ENCODE data around the gene DLG2.

The DLG2 gene

DNA sequence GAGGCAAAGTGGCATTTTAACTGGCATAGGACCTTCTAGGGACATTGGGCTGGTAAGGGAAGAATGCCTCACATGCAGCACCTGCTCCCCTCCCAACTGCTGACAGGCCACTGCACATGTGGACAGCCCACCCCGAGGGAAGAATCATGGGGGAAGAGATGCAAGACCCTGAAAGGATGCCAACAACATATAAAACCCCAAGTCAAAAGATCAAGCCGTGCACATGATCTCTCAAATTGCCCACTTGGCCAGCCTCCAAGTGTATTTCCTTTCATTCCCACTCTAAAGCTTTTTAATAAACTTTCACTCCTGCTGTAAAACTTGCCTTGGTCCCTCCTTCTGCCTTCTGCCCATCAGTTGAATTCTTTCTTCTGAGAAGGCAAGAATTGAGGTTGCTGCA is 1393.1 kb downstream of the DLG2 start:
- no peak overlapping the region for H4K8ac ChIP-seq (ENCODE audit: low read length)
- no peak overlapping the region for H3K4ac ChIP-seq (ENCODE audit: low read depth in 1 of 2, low read length in 2 of 2)
- H2BK12ac ChIP-seq (ENCODE audit: low read length in 2 of 2), result no peak overlapping the region
- no peaks in the 10 kb centered on the region for H3K9me3 ChIP-seq (ENCODE audit: control insufficient read depth, low read length)
- no peak overlapping the region for H3K4me2 ChIP-seq (ENCODE audit: low read length, poor library complexity, severe bottlenecking)
- no peaks in the 10 kb centered on the region for H3K79me1 ChIP-seq (replicated peaks; ENCODE audit: low read length, poor library complexity, severe bottlenecking)
- 71% methylated on average over 2 of the region's 2 CpGs for WGBS
- no peak overlapping the region for H3K9ac ChIP-seq (ENCODE audit: low read length)
- H2AK5ac ChIP-seq (ENCODE audit: low read length, severe bottlenecking), result no peak overlapping the region
- H3K23ac ChIP-seq (ENCODE audit: low read length in 2 of 2), result no peak overlapping the region
- no peaks in the 10 kb centered on the region for H3K4me1 ChIP-seq (ENCODE audit: control insufficient read depth, insufficient read depth, low read depth, low read length)
- H3K4me3 ChIP-seq (ENCODE audit: insufficient read depth in 1 of 2, low read depth in 1 of 2, low read length in 2 of 2), result no peak overlapping the region
- no peak overlapping the region for H2BK120ac ChIP-seq (ENCODE audit: low read depth, low read length)
- H2BK15ac ChIP-seq (ENCODE audit: low read depth, poor library complexity, severe bottlenecking), result no peak overlapping the region
- no peaks in the 10 kb centered on the region for H3K27me3 ChIP-seq (ENCODE audit: control insufficient read depth in 1 of 2, insufficient read depth in 1 of 2, low read length in 2 of 2)
- no peak overlapping the region for H2BK5ac ChIP-seq (ENCODE audit: low read depth, low read length, poor library complexity, severe bottlenecking)
- H3K18ac ChIP-seq (ENCODE audit: low read depth in 1 of 2, low read length in 2 of 2), result no peak overlapping the region
- H3K27ac ChIP-seq (ENCODE audit: low read length, poor library complexity, severe bottlenecking), result no peak overlapping the region
- H2AFZ ChIP-seq (ENCODE audit: low read depth, low read length), result no peak overlapping the region
- no peak overlapping the region for H3K14ac ChIP-seq (ENCODE audit: low read length in 2 of 2)
- no peak overlapping the region for H4K91ac ChIP-seq (ENCODE audit: low read length)
- no peaks in the 10 kb centered on the region for H3K36me3 ChIP-seq (ENCODE audit: control insufficient read depth in 1 of 2, insufficient read depth in 2 of 2, low read depth in 1 of 2, low read length in 2 of 2)
- no peak for DNase-seq

GRCh38 chr11:84232511-84232910 is 1394.6 kb downstream of the DLG2 start:
- no peak overlapping the region for H3K18ac ChIP-seq (ENCODE audit: low read depth in 1 of 2, low read length in 2 of 2)
- no peaks in the 10 kb centered on the region for H3K36me3 ChIP-seq (ENCODE audit: control insufficient read depth in 1 of 2, insufficient read depth in 2 of 2, low read depth in 1 of 2, low read length in 2 of 2)
- H3K23ac ChIP-seq (ENCODE audit: low read length in 2 of 2), result no peak overlapping the region
- no peak for DNase-seq
- no peaks in the 10 kb centered on the region for H3K4me1 ChIP-seq (ENCODE audit: control insufficient read depth, insufficient read depth, low read depth, low read length)
- H2BK5ac ChIP-seq (ENCODE audit: low read depth, low read length, poor library complexity, severe bottlenecking), result no peak overlapping the region
- H2BK15ac ChIP-seq (ENCODE audit: low read depth, poor library complexity, severe bottlenecking), result no peak overlapping the region
- H3K27me3 ChIP-seq (ENCODE audit: control insufficient read depth in 1 of 2, insufficient read depth in 1 of 2, low read length in 2 of 2), result no peaks in the 10 kb centered on the region
- no peaks in the 10 kb centered on the region for H3K79me1 ChIP-seq (replicated peaks; ENCODE audit: low read length, poor library complexity, severe bottlenecking)
- no peak overlapping the region for H3K14ac ChIP-seq (ENCODE audit: low read length in 2 of 2)
- H3K4ac ChIP-seq (ENCODE audit: low read depth in 1 of 2, low read length in 2 of 2), result no peak overlapping the region
- no peak overlapping the region for H3K27ac ChIP-seq (ENCODE audit: low read length, poor library complexity, severe bottlenecking)
- no peak overlapping the region for H2BK12ac ChIP-seq (ENCODE audit: low read length in 2 of 2)
- no peaks in the 10 kb centered on the region for H3K9me3 ChIP-seq (ENCODE audit: control insufficient read depth, low read length)
- H3K4me2 ChIP-seq (ENCODE audit: low read length, poor library complexity, severe bottlenecking), result no peak overlapping the region
- H3K4me3 ChIP-seq (ENCODE audit: insufficient read depth in 1 of 2, low read depth in 1 of 2, low read length in 2 of 2), result no peak overlapping the region
- H2AK5ac ChIP-seq (ENCODE audit: low read length, severe bottlenecking), result no peak overlapping the region
- H3K9ac ChIP-seq (ENCODE audit: low read length), result no peak overlapping the region
- H2BK120ac ChIP-seq (ENCODE audit: low read depth, low read length), result no peak overlapping the region
- no peak overlapping the region for H2AFZ ChIP-seq (ENCODE audit: low read depth, low read length)
- no peak overlapping the region for H4K8ac ChIP-seq (ENCODE audit: low read length)
- no peak overlapping the region for H4K91ac ChIP-seq (ENCODE audit: low read length)

DNA sequence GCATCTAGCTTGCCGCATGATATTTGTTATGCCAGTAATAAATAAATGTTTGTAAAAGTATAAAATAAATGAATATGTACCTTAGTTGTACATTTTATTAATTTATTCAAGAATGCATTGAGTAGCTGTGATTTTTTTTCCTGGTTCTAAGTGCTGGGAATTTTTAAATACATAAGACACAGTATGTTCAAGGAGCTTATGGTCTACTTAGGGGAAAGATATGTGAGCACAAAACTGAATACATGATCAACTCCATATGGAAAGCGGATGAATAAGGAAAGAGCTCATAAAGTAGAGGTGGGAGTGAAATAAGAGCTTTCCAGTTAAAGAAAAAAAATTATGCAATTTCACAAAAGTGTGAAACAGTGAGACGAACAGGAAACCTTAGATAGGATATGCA is 1396.7 kb downstream of the DLG2 start:
- Histone ChIP-seq H3K4me3 (ENCODE audit: insufficient read depth in 1 of 2, low read depth in 1 of 2, low read length in 2 of 2) (no peak overlapping the region), H3K27me3 (ENCODE audit: control insufficient read depth in 1 of 2, insufficient read depth in 1 of 2, low read length in 2 of 2) (no peaks in the 10 kb centered on the region), H3K27ac (ENCODE audit: low read length, poor library complexity, severe bottlenecking) (no peak overlapping the region), H3K79me1 (replicated peaks; ENCODE audit: low read length, poor library complexity, severe bottlenecking) (no peaks in the 10 kb centered on the region), H3K4me2 (ENCODE audit: low read length, poor library complexity, severe bottlenecking) (no peak overlapping the region), H2BK5ac (ENCODE audit: low read depth, low read length, poor library complexity, severe bottlenecking) (no peak overlapping the region), H3K9me3 (ENCODE audit: control insufficient read depth, low read length) (no peaks in the 10 kb centered on the region), H2AK5ac (ENCODE audit: low read length, severe bottlenecking) (no peak overlapping the region), H2BK12ac (ENCODE audit: low read length in 2 of 2) (no peak overlapping the region), H2BK120ac (ENCODE audit: low read depth, low read length) (no peak overlapping the region), H4K8ac (ENCODE audit: low read length) (no peak overlapping the region), H3K4ac (ENCODE audit: low read depth in 1 of 2, low read length in 2 of 2) (no peak overlapping the region), H2BK15ac (ENCODE audit: low read depth, poor library complexity, severe bottlenecking) (no peak overlapping the region), H3K36me3 (ENCODE audit: control insufficient read depth in 1 of 2, insufficient read depth in 2 of 2, low read depth in 1 of 2, low read length in 2 of 2) (no peaks in the 10 kb centered on the region), H3K18ac (ENCODE audit: low read depth in 1 of 2, low read length in 2 of 2) (no peak overlapping the region), H3K9ac (ENCODE audit: low read length) (no peak overlapping the region), H4K91ac (ENCODE audit: low read length) (no peak overlapping the region), H2AFZ (ENCODE audit: low read depth, low read length) (no peak overlapping the region), H3K23ac (ENCODE audit: low read length in 2 of 2) (no peak overlapping the region), H3K14ac (ENCODE audit: low read length in 2 of 2) (no peak overlapping the region), H3K4me1 (ENCODE audit: control insufficient read depth, insufficient read depth, low read depth, low read length) (no peaks in the 10 kb centered on the region)
- WGBS, result 100% methylated on average over 2 of the region's 3 CpGs
- no peak for DNase-seq

- no peak overlapping the region for H3K4me2 ChIP-seq (ENCODE audit: low read length, poor library complexity, severe bottlenecking)
- no peaks in the 10 kb centered on the region for H3K9me3 ChIP-seq (ENCODE audit: control insufficient read depth, low read length)
- H3K18ac ChIP-seq (ENCODE audit: low read depth in 1 of 2, low read length in 2 of 2), result no peak overlapping the region
- no peaks in the 10 kb centered on the region for H3K36me3 ChIP-seq (ENCODE audit: control insufficient read depth in 1 of 2, insufficient read depth in 2 of 2, low read depth in 1 of 2, low read length in 2 of 2)
- H2BK5ac ChIP-seq (ENCODE audit: low read depth, low read length, poor library complexity, severe bottlenecking), result no peak overlapping the region
- no peaks in the 10 kb centered on the region for H3K79me1 ChIP-seq (replicated peaks; ENCODE audit: low read length, poor library complexity, severe bottlenecking)
- no peak overlapping the region for H3K4ac ChIP-seq (ENCODE audit: low read depth in 1 of 2, low read length in 2 of 2)
- no peak overlapping the region for H3K14ac ChIP-seq (ENCODE audit: low read length in 2 of 2)
- no peak overlapping the region for H2BK120ac ChIP-seq (ENCODE audit: low read depth, low read length)
- no peak overlapping the region for H3K27ac ChIP-seq (ENCODE audit: low read length, poor library complexity, severe bottlenecking)
- H2BK15ac ChIP-seq (ENCODE audit: low read depth, poor library complexity, severe bottlenecking), result no peak overlapping the region
- no peak for DNase-seq
- no peak overlapping the region for H4K91ac ChIP-seq (ENCODE audit: low read length)
- H4K8ac ChIP-seq (ENCODE audit: low read length), result no peak overlapping the region
- no peaks in the 10 kb centered on the region for H3K4me1 ChIP-seq (ENCODE audit: control insufficient read depth, insufficient read depth, low read depth, low read length)
- H2AK5ac ChIP-seq (ENCODE audit: low read length, severe bottlenecking), result no peak overlapping the region
- H3K23ac ChIP-seq (ENCODE audit: low read length in 2 of 2), result no peak overlapping the region
- H3K27me3 ChIP-seq (ENCODE audit: control insufficient read depth in 1 of 2, insufficient read depth in 1 of 2, low read length in 2 of 2), result no peaks in the 10 kb centered on the region
- no CpG with 5 or more reads among the region's 3 CpGs for WGBS
- no peak overlapping the region for H3K4me3 ChIP-seq (ENCODE audit: insufficient read depth in 1 of 2, low read depth in 1 of 2, low read length in 2 of 2)
- H2AFZ ChIP-seq (ENCODE audit: low read depth, low read length), result no peak overlapping the region
- no peak overlapping the region for H3K9ac ChIP-seq (ENCODE audit: low read length)
- H2BK12ac ChIP-seq (ENCODE audit: low read length in 2 of 2), result no peak overlapping the region
These were observed 1399.0 kb downstream of the DLG2 start for GRCh38 chr11:84227970-84228665.

All from mesenchymal stem cell (in vitro differentiated cells and primary cell).